Sigmoid colon (tissue), 4 donors: ENCODE results near the gene BCAR3.

ENCODE experiments used
- CTCF ChIP-seq, 4 experiments: fragments of 450-650 bp in 3 of 4; fragments of 200-600 bp in 1 of 4; IDR thresholded peaks; one replicate each; pipeline ENCODE4 v1.5.1; 2016 to 2019; ENCODE audit warnings: antibody characterized with exemption in 4 of 4, mild to moderate bottlenecking in 3 of 4, moderate library complexity in 2 of 4
- EP300 ChIP-seq, 4 donors: sonication (generic); formaldehyde crosslinking; IDR thresholded peaks; one replicate each; pipeline ENCODE4 v1.6.1; 2017; ENCODE audit warnings: antibody characterized with exemption in 4 of 4
- POLR2A ChIP-seq, 2 donors: fragments of 450-650 bp; IDR thresholded peaks; one replicate each; pipeline ENCODE4 v1.6.1; 2016; ENCODE audit warnings: antibody characterized with exemption in 2 of 2, mild to moderate bottlenecking in 2 of 2, moderate library complexity in 2 of 2
- POLR2AphosphoS5 ChIP-seq, 4 donors: sonication (generic); formaldehyde crosslinking; IDR thresholded peaks; one replicate each; pipeline ENCODE4 v1.6.1; 2017; ENCODE audit warnings: antibody characterized with exemption in 4 of 4

- TF ChIP-seq CTCF (IDR thresholded peaks at IDR 0.05) (no peak), POLR2AphosphoS5 (IDR thresholded peaks at IDR 0.05) (no peak), POLR2A (IDR thresholded peaks at IDR 0.05) (no peak), EP300 (IDR thresholded peaks at IDR 0.05) (no peak)
These were observed 121.9 kb downstream of the BCAR3 start for GRCh38 chr1:93559695-93560094.
